Activated CD4-positive, CD25-positive, alpha-beta regulatory T cell treated with anti-CD3 and anti-CD28 coated beads, Interleukin-2, amount 50 U/mL, for 16 hours (primary cell): ENCODE measurements around the gene PSMB10.
"Not testable (repeated sequence)": the region's sequence is repeated elsewhere in the genome, so short reads cannot be mapped to it uniquely, and the experiment has no call there.

Source experiments
- DNase-seq: peaks from one replicate; pipeline ENCODE4 v3.0.0-alpha.2; 2020; ENCODE audit warnings: low read depth, low spot score

The PSMB10 gene

DNA sequence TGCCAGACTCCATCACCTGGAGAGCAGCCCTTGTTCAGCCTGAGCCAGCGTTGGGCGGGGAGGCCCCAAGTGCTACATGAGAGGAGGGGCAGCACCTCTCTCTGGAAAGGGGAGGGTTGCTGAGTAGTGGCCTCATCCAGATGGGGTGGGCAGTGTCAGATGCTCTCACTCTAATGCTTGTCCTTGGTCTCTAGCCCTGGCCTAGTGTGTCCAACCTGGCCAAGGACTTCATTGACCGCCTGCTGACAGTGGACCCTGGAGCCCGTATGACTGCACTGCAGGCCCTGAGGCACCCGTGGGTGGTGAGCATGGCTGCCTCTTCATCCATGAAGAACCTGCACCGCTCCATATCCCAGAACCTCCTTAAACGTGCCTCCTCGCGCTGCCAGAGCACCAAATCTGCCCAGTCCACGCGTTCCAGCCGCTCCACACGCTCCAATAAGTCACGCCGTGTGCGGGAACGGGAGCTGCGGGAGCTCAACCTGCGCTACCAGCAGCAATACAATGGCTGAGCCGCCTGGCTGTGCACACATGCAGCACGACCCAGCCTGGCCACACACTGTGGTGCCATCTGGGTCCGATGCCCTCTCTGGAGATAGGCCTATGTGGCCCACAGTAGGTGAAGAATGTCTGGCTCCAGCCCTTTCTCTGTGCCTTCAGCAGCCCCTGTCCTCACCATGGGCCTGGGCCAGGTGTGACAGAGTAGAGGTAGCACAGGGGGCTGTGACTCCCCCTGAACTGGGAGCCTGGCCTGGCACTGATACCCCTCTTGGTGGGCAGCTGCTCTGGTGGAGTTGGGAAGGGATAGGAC lies 9.3 kb downstream of the PSMB10 start:
- no peak for DNase-seq

DNA sequence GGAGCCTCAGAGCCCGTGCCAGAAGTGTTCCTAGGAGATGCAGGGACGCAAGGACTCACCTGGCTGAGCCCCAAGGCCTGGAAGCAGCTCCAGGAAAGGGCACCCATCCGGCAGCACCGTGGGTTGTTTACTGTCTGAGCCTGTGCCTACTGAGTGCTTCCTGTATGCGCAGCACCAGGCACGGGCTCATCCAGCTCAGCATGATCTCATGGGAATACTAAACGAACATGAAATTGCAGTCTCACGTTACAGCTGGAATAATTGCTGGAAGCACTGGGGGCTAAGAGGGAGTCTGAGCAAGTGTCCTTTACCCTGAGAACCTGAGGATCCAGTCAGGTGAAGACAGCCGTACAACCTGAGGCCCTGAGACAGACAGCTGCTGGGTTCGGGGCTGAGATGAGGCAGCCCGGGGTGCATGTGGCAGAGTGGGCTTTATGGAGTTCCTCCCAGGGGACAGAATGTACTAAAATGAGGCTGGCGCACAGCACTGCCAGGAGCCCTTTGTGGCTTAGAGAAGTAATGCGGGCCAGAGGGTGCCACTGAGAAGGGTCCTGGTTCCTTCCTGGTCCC lies 10.4 kb downstream of the PSMB10 start:
- no peak for DNase-seq

DNA sequence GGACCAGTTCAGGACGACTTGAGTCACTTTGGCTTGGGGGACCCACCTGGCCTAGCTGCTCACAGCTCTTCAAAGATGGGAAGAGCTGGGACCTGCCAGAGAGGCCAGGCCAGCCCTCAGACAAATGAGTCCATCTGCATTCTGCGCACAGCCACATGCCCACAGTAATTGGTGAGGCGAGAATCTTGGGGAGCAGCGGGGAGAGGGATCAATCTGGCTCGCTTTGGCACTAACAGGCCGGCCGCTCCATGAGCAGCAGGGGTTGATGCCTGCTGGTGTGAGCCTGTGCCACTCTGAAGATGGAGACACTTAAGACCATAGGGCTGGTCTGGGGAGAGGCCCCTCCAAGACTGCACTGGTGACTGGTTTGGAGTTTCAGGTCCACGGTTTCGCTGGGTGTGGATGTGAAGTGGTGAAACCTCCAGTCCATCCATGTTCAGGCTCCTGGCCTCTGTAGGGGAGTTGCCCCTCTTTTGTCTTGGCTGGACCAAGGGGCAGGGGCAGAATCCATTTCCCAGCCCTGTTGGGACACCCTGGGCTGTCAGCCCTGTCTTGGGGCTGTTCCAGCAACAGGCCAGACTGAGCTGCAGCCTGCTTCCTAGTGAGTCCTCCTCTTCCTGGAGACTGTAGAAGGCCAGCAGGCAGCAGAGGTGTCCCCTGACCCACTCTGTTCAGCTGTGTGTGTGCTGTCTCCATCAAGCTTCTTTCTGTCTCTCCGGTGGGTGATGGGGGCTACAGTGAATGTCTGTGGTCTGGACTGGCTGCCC lies 12.3 kb downstream of the PSMB10 start:
- DNase-seq = no peak

DNA sequence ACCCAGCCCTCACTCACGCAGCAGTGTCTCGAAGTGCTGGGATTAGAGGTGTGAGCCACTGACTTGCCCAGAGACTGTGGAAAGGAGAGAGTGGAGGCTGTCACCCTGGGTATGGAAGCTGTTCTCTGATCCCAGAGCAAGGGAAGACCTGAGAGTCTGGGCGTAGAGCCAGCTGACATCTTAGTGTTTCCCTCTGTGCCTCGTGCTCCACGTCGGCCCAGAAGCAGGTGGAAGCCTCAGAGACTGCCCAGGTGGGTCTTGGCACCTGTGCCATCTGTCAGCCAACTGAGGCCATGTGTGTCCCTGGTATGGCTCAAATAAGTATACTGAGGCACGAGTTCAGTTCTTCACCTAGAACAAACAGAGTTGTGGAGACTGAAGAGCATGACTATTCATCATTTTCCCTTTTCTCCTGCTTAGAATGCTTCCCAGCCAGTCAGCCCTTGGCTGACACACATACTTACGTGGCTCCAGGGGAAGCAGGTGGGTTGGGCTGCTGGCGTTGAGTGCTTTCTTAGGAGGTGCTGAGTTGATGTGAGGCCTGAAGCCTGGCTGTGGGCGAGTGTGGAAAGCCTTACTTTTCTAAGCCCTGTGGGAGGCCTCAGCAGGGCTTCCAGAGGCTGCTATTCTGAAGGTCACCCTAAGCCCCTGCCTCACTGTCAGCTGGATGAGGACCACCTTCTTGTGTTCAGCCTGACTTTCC lies 13.1 kb downstream of the PSMB10 start:
- DNase-seq = no peak

- DNase-seq = no peak
These were observed 13.9 kb downstream of the PSMB10 start for GRCh38 chr16:67922740-67923139.

- no peak for DNase-seq
These were observed 14.4 kb downstream of the PSMB10 start for GRCh38 chr16:67922221-67922620.

DNA sequence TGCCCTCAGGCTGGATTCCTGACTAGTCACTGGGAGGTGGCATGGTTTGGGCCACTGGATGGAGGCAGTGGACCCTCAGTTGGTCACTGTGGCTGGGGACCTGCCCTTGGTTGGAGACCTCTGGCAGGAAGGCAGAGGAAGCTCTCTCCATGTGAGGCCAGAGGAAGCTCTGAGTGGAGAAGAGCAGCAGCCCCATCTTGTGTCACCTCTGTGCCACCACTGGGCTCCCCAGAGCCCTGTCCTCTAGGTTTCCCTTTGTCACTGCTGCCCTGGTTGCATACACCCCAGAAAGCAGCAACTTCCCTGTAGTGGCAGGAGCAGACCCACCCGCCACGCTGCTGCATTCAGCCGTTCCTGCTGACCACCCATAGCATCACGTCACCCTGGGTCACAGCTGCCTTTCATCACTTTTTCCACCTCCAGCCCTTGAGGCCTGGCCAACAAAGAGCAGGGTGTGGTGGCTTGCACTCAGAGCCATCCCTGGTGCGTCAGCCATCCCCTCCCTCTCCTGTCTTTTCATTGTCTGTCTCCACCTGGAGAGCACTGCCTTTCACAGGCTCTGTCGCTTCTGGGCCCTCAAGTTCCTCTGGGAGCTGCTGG lies 16.9 kb downstream of the PSMB10 start:
- no peak for DNase-seq

- DNase-seq = no peak
These were observed 18.8 kb downstream of the PSMB10 start for GRCh38 chr16:67917852-67918236.

DNA sequence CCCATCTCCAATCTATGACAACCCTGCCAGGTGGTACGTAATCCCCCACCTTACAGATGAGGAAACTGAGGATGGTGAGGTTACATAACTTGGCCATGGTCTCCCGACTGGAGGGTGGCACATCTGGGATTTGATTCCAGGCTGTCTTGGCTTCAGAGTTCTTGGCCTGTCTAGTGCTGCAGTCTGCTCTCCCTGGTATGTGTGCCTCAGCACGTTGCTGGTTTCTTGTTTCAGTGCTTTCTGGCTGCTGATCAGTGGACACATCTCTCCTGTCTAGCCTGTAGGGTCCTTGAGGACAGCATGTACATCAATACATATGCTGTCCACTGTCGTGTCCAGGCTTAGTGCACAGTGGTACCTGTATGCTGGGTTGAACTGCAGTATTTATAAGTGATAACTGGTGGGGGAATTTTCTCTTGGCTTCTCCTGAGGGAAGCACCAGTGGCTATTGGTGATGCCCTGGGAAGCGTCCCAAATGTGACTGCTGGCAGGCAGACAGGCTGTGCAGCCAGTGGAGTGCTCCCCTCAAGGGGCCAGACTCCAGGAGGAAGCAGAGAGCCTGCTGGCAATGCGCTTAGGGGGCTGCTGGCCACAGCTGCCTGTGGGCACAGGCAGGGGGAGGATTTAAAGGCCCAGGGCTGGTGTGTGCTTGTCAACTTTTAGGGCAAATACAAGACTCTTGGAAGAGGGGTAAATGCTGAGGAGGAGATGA lies 19.4 kb downstream of the PSMB10 start:
- no peak for DNase-seq

- DNase-seq = no peak
These were observed 20.6 kb downstream of the PSMB10 start for GRCh38 chr16:67915831-67916723.

DNA sequence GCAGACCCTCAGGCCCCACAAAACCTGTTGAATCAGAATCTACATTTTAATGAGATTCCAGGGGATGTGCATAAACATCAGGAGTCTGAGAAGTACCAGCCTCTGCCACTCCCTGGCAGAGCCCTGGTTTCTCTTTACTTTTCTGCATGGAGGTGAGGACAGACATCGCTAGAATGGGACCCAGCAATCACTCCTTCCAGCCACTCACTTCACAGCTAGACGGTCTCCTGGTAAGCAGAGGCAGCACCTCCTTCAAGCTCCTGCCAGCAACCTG lies 21.2 kb downstream of the PSMB10 start:
- DNase-seq = not testable (repeated sequence)

DNA sequence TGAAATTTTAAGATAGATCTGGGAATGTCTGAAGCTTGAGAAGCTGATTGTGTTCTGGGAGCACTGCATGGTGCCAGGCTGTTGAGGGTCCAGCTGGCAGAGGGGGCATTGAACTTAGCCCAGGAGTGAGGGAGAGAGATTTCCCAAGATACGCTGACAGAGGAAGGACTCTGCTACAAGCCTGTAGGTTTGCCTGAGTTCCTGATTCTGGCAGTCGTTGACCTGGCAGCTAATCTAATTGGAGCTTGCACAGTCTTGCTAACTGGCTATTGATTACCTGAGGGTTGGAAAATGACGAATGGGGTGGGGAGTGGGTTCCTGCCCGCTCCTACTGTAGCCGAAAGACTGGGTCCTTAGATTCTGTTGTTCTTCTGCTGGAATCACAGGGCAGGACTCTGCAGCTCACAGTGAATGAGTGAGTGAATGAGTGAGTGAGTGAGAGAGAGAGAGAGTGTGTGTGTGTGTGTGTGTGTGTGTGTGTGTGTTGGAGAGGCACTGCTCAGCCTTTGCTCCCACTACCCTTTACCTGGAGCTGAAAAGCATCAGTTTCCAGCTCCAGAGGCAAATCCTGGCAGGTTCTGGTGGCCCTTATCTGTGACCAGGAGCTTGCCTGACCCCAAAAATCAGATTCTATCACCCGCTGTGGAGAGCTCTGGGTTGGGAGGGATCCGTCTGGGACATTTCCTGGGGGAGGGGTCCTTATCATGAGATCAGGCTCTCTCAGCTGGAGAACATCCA lies 21.7 kb downstream of the PSMB10 start:
- no peak for DNase-seq

DNA sequence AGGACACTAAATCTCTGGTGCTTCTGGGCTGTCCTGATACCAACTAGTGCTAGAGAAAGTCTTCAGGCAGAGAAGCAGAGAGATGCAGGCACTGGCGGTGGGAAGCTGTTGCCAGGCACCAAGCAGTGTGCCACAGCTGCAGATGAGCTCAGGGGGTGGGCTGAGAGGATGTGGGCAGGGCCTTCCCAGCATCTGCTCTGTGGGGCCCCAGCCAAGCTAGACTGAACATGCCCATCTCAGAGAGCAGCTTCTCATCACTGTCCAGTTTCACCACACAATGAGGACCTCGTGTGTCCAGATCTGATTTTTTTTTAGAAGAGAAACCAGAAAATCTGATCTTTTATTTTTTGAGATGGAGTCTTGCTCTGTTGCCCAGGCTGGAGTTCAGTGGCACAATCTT lies 26.5 kb downstream of the PSMB10 start:
- no peak for DNase-seq

GRCh38 chr16:67909056-67909742 lies 27.5 kb downstream of the PSMB10 start:
- no peak for DNase-seq

DNA sequence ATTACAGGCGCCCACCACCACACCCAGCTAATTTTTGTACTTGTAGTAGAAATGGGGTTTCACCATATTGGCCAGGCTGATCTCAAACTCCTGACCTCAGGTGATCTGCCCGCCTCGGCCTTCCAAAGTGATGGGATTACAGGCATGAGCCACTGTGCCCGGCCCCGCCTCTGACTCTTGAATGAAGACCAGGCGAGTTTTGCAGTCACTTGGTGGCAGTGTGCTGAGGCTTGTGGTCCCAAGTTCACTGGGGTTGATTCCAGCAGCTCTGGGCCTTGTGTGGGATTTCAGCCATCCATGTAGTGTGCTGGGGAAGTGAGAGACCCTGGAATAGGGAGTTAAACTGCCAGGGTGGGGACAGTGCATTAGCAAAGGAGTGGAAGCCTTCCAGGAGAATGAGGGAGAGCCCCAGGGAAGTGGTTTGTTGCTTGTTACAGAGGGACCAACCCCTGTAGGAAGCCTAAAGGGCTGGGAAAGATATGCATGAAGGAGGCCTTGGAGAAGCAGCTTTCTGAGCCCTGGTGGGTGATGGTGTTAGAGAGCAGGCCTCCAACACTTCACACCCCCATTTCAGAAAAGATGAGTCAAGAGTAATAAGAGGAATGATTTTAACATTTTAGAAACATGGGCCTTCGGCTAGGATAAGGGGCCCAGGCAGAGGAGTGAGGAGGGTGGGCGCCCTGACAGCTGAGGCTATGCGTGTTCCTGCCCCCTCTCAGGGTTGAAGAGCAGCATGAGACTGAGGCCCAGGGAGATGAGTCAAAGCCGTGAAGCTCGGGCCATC lies 29.1 kb downstream of the PSMB10 start:
- DNase-seq = no peak

DNA sequence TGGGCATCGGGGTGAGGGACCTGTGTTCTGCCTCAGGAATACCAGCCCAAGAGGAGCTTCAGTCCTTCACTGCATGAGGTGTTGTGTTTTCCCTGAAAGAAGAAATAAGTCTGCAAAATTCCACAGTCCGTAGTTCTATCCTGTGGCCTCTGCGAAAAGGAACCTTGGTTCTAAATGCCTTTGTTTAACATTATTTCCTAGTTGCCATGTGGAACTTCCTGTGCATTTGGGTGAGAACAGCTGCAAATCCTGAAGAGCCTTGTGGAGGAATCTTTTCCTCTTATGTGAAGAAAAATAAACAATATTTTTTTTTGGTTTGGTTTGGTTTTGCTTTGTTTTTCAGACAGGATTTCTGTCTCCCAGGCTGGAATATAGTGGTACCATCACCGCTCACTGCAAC lies 33.8 kb downstream of the PSMB10 start:
- no peak for DNase-seq

DNA sequence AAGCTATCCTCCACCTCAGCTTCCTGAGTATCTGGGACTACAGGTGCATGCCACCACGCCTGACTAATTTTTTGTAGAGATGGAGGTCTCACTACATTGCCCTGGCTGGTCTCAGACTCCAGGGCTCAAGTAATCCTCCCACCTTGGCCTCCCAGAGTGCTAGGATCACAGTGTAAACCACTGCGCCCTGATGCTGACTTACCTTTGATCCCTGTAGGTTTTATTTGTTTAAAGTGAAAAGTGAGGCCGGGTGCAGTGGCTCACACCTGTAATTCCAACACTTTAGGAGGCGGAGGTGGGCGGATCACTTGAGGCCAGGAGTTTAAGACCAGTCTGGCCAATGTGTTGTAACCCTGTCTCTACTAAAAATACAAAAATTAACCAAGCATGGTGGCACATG lies 34.9 kb downstream of the PSMB10 start:
- DNase-seq = no peak

DNA sequence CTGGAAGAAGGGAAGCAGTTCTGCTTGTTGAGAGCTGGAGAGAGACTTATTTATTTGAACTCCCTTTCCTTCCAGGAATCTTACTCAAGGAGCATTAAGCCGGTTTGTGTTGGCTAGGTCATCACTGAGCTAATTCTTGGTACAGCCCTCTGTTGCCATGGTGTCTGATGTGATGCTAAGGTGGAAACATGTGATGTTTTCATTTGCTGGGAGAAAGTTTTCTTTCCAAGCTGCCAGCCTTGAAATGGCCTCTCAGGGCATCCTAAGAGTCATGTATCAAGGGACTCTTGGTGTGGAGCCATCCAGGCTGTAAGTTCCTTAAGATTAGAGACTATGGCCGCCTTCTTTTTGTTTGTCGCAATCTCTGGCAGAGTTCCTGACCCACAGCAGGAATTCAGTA lies 39.4 kb downstream of the PSMB10 start:
- DNase-seq = no peak
